HCT116 (cell line): ENCODE measurements around the gene MMP21. TPM values are rescaled to one million over a fixed set of nuclear protein-coding genes. Genes with fewer than 3 reads are reported as not detected.

Source experiments
- ATAC-seq: fragments of 200-7000 bp; cut with Tn5 transposase; 2 replicates; pipeline ENCODE4 v1.9.1; 2020; ENCODE audit warnings: mild to moderate bottlenecking, moderate library complexity
- BruUV-seq: library from RNA; stranded (reverse); fragments of 400-500 nt; replicated peaks from 2 replicates; lab custom pipeline; 2021; lab: Mats Ljungman, UMichigan
- CTCF ChIA-PET: fragments of 300-600 bp; sonication (Branson Sonifier 250); formaldehyde crosslinking; loops from one replicate; lab custom pipeline; 2021; ENCODE audit warnings: antibody characterized with exemption; lab: Charles Lee
- POLR2A ChIA-PET: fragments of 300-600, 350-600 bp; sonication (Branson Sonifier 250); formaldehyde crosslinking; loops from one replicate; lab custom pipeline; 2021; ENCODE audit warnings: antibody characterized with exemption; lab: Charles Lee
- RAD21 ChIA-PET, 2 experiments: fragments of 300-600 bp; sonication (Branson Sonifier 250); formaldehyde crosslinking; loops; one replicate each; lab custom pipeline; 2023; ENCODE audit warnings: low total read pairs in 2 of 2; ENCODE audit not compliant: uncharacterized antibody in 2 of 2, unreplicated experiment in 2 of 2, low non-redundant PET in 1 of 2; lab: Charles Lee
- DNase-seq: peaks from one replicate; pipeline ENCODE4 v3.0.0-alpha.2; 2010; ENCODE audit warnings: low read depth, low spot score
- H2AFZ ChIP-seq: fragments of 200-600 bp; shearing (Covaris generic), sonication (generic); 2 replicates; pipeline ENCODE4 v1.6.1; 2017; ENCODE audit warnings: low read depth, mixed run types, mixed read lengths, antibody characterized with exemption, low read length; ENCODE audit not compliant: poor library complexity, severe bottlenecking
- H3K27ac ChIP-seq: 2 replicates; pipeline ENCODE4 v1.5.1; 2012; ENCODE audit warnings: low read depth, low read length
- H3K27me3 ChIP-seq: fragments of 200-600 bp; sonication (generic); 2 replicates; pipeline ENCODE4 v1.6.1; 2016; ENCODE audit warnings: mixed run types, low read length, mixed read lengths; ENCODE audit not compliant: insufficient read depth
- H3K36me3 ChIP-seq, 2 experiments: fragments of 200-500 bp in 1 of 2; fragments of 200-600 bp in 1 of 2; sonication (Bioruptor generic) in 1 of 2; sonication (generic) in 1 of 2; 2 replicates each; pipeline versions ENCODE4 v1.5.1 to v1.6.1; 2014 to 2016; ENCODE audit warnings: low read length in 2 of 2, inconsistent platforms in 1 of 2, mixed read lengths in 1 of 2, mixed run types in 1 of 2; ENCODE audit not compliant: insufficient read depth in 2 of 2, control insufficient read depth in 1 of 2
- H3K4me1 ChIP-seq, 2 experiments: fragments of 200-600 bp in 1 of 2; sonication (generic) in 1 of 2; 2 replicates each; pipeline versions ENCODE4 v1.5.1 to v1.6.1; 2012 to 2017; ENCODE audit warnings: low read length in 2 of 2, inconsistent platforms in 1 of 2, mild to moderate bottlenecking in 1 of 2, mixed read lengths in 1 of 2, mixed run types in 1 of 2, moderate library complexity in 1 of 2; ENCODE audit not compliant: insufficient read depth in 2 of 2, control insufficient read depth in 1 of 2
- H3K4me2 ChIP-seq: fragments of 200-600 bp; sonication (generic); 2 replicates; pipeline ENCODE4 v1.6.1; 2017; ENCODE audit warnings: mixed run types, low read length, mixed read lengths
- H3K4me3 ChIP-seq, 2 experiments: fragments of 200-600 bp in 1 of 2; sonication (generic) in 1 of 2; replicated peaks in 1 of 2; 2 replicates each; pipeline ENCODE4 v1.5.1; 2011 to 2016; ENCODE audit warnings: low read length in 2 of 2, control low read depth in 1 of 2, low read depth in 1 of 2, mild to moderate bottlenecking in 1 of 2, mixed read lengths in 1 of 2, mixed run types in 1 of 2
- H3K79me2 ChIP-seq: fragments of 200-600 bp; sonication (generic); 2 replicates; pipeline ENCODE4 v1.6.1; 2017; ENCODE audit warnings: mild to moderate bottlenecking, mixed run types, low read length, moderate library complexity, mixed read lengths; ENCODE audit not compliant: insufficient read depth
- H3K9ac ChIP-seq: fragments of 200-600 bp; sonication (generic); 2 replicates; pipeline ENCODE4 v1.6.1; 2016; ENCODE audit warnings: low read length, mixed read lengths
- H3K9me2 ChIP-seq: fragments of 200-600 bp; sonication (generic), shearing (Covaris generic); 2 replicates; pipeline ENCODE4 v1.6.1; 2017; ENCODE audit warnings: mixed run types, mild to moderate bottlenecking, moderate library complexity; ENCODE audit not compliant: insufficient read depth
- H3K9me3 ChIP-seq, 2 experiments: fragments of 200-500 bp in 1 of 2; fragments of 200-600 bp in 1 of 2; sonication (Bioruptor generic) in 1 of 2; sonication (generic) in 1 of 2; 2 replicates each; pipeline ENCODE4 v1.6.1; 2014 to 2017; ENCODE audit warnings: low read length in 2 of 2, mixed read lengths in 2 of 2, inconsistent platforms in 1 of 2, low read depth in 1 of 2, mild to moderate bottlenecking in 1 of 2, mixed run types in 1 of 2, moderate library complexity in 1 of 2; ENCODE audit not compliant: control insufficient read depth in 1 of 2, insufficient read depth in 1 of 2
- H4K20me1 ChIP-seq: fragments of 200-600 bp; sonication (generic), shearing (Covaris generic); 2 replicates; pipeline ENCODE4 v1.6.1; 2017; ENCODE audit warnings: mixed run types, mild to moderate bottlenecking, moderate library complexity; ENCODE audit not compliant: insufficient read depth
- ATF3 ChIP-seq: IDR thresholded peaks from 2 replicates; pipeline ENCODE4 v1.6.1; 2012
- CBX3 ChIP-seq: IDR thresholded peaks from 2 replicates; pipeline ENCODE4 v1.6.1; 2012; ENCODE audit warnings: low read depth
- CEBPB ChIP-seq: IDR thresholded peaks from 2 replicates; pipeline ENCODE4 v1.6.1; 2012; ENCODE audit warnings: low read depth
- CTCF ChIP-seq, 3 experiments: fragments of 200-600 bp in 1 of 3; sonication (generic) in 1 of 3; IDR thresholded peaks in 2 of 3; conservative IDR thresholded peaks in 1 of 3; 2 replicates each; pipeline ENCODE4 v1.5.1; 2012 to 2017; ENCODE audit warnings: low read depth in 2 of 3, low read length in 2 of 3, antibody characterized with exemption in 1 of 3, borderline replicate concordance in 1 of 3, control low read depth in 1 of 3, mild to moderate bottlenecking in 1 of 3, mixed read lengths in 1 of 3, mixed run types in 1 of 3, moderate library complexity in 1 of 3; ENCODE audit not compliant: insufficient read depth in 1 of 3
- EGR1 ChIP-seq: IDR thresholded peaks from 2 replicates; pipeline ENCODE4 v1.6.1; 2012; ENCODE audit warnings: low read depth
- ELF1 ChIP-seq: IDR thresholded peaks from 2 replicates; pipeline ENCODE4 v1.6.1; 2012; ENCODE audit warnings: low read depth, borderline replicate concordance
- EZH2phosphoT487 ChIP-seq: fragments of 200-600 bp; IDR thresholded peaks from 2 replicates; pipeline ENCODE4 v1.6.1; 2018; ENCODE audit warnings: antibody characterized with exemption, borderline replicate concordance
- FOSL1 ChIP-seq: IDR thresholded peaks from 2 replicates; pipeline ENCODE4 v1.6.1; 2012; ENCODE audit warnings: low read depth
- JUND ChIP-seq: IDR thresholded peaks from 2 replicates; pipeline ENCODE4 v1.6.1; 2012
- MAX ChIP-seq: IDR thresholded peaks from 2 replicates; pipeline ENCODE4 v1.6.1; 2012
- POLR2A ChIP-seq: IDR thresholded peaks from 2 replicates; pipeline ENCODE4 v1.7.0; 2011; ENCODE audit warnings: borderline replicate concordance; ENCODE audit not compliant: insufficient read depth, insufficient read length; ENCODE audit errors: extremely low read depth
- POLR2AphosphoS5 ChIP-seq: IDR thresholded peaks from 2 replicates; pipeline ENCODE4 v1.6.1; 2011; ENCODE audit warnings: mild to moderate bottlenecking, low read depth, low read length, moderate library complexity
- REST ChIP-seq: IDR thresholded peaks from 2 replicates; pipeline ENCODE4 v1.6.1; 2012; ENCODE audit warnings: low read depth
- SIN3A ChIP-seq: IDR thresholded peaks from 2 replicates; pipeline ENCODE4 v1.6.1; 2012; ENCODE audit warnings: low read depth
- SP1 ChIP-seq: IDR thresholded peaks from 2 replicates; pipeline ENCODE4 v1.6.1; 2012; ENCODE audit warnings: low read depth
- TCF7L2 ChIP-seq: IDR thresholded peaks from 2 replicates; pipeline ENCODE4 v1.7.0; 2011; ENCODE audit warnings: borderline replicate concordance, inconsistent platforms; ENCODE audit not compliant: insufficient read depth, insufficient read length; ENCODE audit errors: extremely low read depth
- YY1 ChIP-seq: IDR thresholded peaks from 2 replicates; pipeline ENCODE4 v1.6.1; 2011; ENCODE audit warnings: low read length, low read depth, moderate library complexity, mild to moderate bottlenecking; ENCODE audit not compliant: insufficient replicate concordance; ENCODE audit errors: extremely low read depth
- ZBTB33 ChIP-seq: IDR thresholded peaks from 2 replicates; pipeline ENCODE4 v1.6.1; 2011; ENCODE audit warnings: mild to moderate bottlenecking, low read length, moderate library complexity; ENCODE audit not compliant: insufficient replicate concordance; ENCODE audit errors: extremely low read depth
- ZFX ChIP-seq: fragments of 450-650 bp; IDR thresholded peaks from 2 replicates; pipeline ENCODE4 v1.6.1; 2017
- ZNF274 ChIP-seq: fragments of 200-500 bp; sonication (Bioruptor generic); IDR thresholded peaks from 2 replicates; pipeline ENCODE4 v1.6.1; 2014; ENCODE audit warnings: mild to moderate bottlenecking, low read depth, low read length, inconsistent platforms
- intact Hi-C: fragments of 100-400 bp; cut with micrococcal nuclease; formaldehyde crosslinking; loops from 2 replicates; pipeline ENCODE4 v1.10.0; 2022
- total RNA-seq: library from RNA; stranded (reverse); gene quantifications from one replicate; pipeline ENCODE4 v1.2.1, GENCODE V29; 2021; ENCODE audit not compliant: unreplicated experiment

MMP21 gene
- total RNA-seq, 1 experiment from 2014 or later = not detected

GRCh38 chr10:125824736-125825135 is 49.1 kb upstream of the MMP21 start:
- Histone ChIP-seq H3K79me2 (peaks cover 86% of the 10 kb centered on the region), H3K27ac (peak overlapping the region; percentile 30; the same call in 1 of the 2 replicates), H3K4me1 (peaks cover 13 to 20% of the 10 kb centered on the region in 2 experiments)

More at GRCh38 chr10:125824736-125825135, 49.1 kb upstream of the MMP21 start:
- TF ChIP-seq FOSL1 (no peak), ZFX (no peak), ZNF274 (no peak), REST (no peak), CTCF (IDR thresholded peaks at IDR 0.05 in 2 of 3, conservative IDR thresholded peaks at IDR 0.05 in 1 of 3; ENCODE audit: borderline replicate concordance in 1 of 3, insufficient read depth in 1 of 3, low read depth in 2 of 3, low read length in 2 of 3) (no peak), POLR2AphosphoS5 (no peak), CEBPB (no peak), MAX (no peak), CBX3 (no peak), YY1 (no peak), EZH2phosphoT487 (no peak), ELF1 (no peak), TCF7L2 (no peak), SIN3A (no peak), ZBTB33 (no peak), ATF3 (no peak), EGR1 (no peak), SP1 (no peak), JUND (no peak), POLR2A (no peak)
- ChIA-PET RAD21 (interaction anchor here in 1 of 2 experiments (0.6 kb wide), 1 partner anchor 45 kb away, joined by 3 read pairs; no protein-coding TSS in a partner anchor), CTCF (no interaction called here), POLR2A (no interaction called here)
- Histone ChIP-seq H3K9me2 (no peaks in the 10 kb centered on the region), H3K4me3 (peak overlapping the region; percentile 82), H4K20me1 (peaks cover 11% of the 10 kb centered on the region; the same call in 1 of the 2 replicates), H3K9ac (peak overlapping the region; percentile 86), H3K4me2 (peak overlapping the region; percentile 90), H3K36me3 (peaks cover 30 to 43% of the 10 kb centered on the region in 2 experiments), H3K27me3 (no peaks in the 10 kb centered on the region), H3K9me3 (no peaks in the 10 kb centered on the region), H2AFZ (no peak overlapping the region)
- ATAC-seq (no peak), DNase-seq (no peak)
- no TSS peak for BruUV-seq
- intact Hi-C loops = no loop called here
